T47D (cell line): ENCODE results near the gene KLHL22.
A peak's percentile ranks its signal among the peaks of the same experiment; 100 is the strongest.

Experiments
- DNase-seq, 2 experiments: peaks; one replicate each; pipeline versions ENCODE4 v3.0.0 to v3.0.0-alpha.2; 2011 to 2012; ENCODE audit warnings: low read depth in 1 of 2, low spot score in 1 of 2
- JUND ChIP-seq: IDR thresholded peaks from 2 replicates; pipeline ENCODE4 v1.6.1; 2012; ENCODE audit warnings: low read depth
- in situ Hi-C: cut with HindIII; loops from 2 replicates; pipeline ENCODE4 v1.10.0; 2016; ENCODE audit warnings: low sequenced_read_pairs, low pct_unique_long_range_greater_than_20kb

The KLHL22 gene

DNA sequence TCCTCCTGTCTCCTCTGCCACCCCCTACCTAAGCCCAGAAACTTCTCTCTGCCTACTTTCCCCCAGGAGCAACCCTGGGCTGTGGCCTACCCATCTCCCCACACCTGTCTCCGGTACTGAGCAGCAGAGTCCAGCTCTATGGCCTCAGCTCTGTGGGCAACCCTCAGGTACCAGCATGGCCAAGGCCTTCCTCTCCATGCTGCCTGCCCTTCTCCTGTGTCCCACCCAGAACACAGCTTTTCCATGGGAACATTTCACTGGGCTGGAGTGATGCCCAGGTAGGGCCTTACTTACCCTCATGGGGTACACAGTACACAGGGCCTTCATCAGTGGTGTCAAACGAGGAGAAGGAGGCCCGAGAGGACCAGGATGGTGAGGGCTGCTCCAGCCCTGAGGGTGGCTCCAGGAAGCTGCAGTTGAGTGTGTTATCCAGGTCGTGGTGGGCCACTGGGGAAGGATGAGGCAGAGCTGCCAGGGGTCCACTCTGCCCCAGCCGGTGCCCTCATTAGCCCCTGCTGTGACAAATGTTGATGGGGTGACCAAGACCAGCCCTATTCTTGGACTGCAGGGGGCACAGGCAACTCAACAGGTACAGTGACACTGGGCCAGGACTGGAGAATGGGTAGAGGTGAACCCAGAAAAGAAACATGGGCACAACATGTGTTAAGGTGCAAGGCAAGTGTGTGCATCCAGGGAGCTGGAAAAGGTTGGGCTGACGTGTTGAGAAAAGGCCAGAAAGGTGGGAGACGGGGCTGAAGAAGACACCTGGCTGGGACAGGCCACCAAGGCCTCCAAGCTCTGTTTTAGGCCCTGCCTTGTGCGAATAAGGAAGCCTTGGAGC is 68.3 kb downstream of the KLHL22 start:
- in situ Hi-C loops: no loop called here
- no peak for TF ChIP-seq JUND
- no peak for DNase-seq

DNA sequence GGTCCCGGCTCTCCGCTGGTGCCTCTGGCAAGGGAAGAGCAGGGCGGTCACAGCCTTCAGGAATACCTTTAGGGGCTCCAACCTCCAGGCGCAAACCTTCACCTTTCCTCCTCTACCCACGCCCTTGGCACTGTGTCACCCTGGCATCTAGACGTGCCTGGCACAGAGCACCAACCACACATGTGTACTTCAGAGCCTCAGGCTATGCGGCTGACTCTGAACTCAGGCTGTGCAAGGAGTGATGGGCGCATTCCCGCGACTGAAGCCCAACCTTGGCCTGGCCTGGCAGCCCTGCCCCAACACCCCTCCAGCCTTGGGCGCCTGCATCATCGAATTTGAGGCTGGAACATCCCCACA is 69.4 kb downstream of the KLHL22 start:
- no peak for TF ChIP-seq JUND
- peak in 1 of 2 experiments; percentile 10 for DNase-seq
- in situ Hi-C loops: no loop called here

DNA sequence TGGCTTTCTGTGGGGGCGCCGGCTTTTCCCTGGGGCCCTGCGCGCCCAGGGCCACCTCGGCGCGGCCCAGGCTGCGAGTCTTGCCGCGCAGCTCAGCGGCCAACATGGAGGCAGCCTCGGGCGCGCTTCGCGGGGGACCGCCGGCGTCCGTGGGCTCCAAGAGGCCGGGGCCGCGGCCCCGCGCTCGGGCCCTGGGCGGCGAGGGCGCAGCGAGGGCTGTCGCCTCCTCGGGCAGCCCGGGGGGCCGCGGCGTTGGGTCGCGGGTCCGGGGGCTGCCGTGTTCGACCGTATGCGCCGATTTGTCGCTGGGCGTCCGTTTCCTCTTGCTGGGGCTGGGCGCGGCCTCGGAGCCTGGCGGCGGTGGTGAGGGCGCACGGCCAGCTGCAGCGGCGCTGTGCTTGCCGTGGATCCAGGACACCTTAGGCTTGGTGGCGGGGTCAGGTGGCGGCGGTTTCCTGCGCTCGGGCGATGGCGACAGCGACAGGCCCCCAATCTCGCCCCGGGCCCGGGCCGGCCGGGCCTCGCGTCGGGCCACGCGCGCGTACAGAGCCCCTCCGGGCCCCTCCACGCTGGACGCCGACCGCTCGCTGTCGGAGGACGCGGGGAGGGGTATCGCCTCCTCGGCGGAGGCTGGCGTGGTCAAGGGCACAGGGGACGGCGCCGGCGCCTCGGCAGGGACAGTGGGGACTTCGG is 69.9 kb downstream of the KLHL22 start:
- no peak for TF ChIP-seq JUND
- DNase-seq: no peak
- in situ Hi-C loops: no loop called here

DNA sequence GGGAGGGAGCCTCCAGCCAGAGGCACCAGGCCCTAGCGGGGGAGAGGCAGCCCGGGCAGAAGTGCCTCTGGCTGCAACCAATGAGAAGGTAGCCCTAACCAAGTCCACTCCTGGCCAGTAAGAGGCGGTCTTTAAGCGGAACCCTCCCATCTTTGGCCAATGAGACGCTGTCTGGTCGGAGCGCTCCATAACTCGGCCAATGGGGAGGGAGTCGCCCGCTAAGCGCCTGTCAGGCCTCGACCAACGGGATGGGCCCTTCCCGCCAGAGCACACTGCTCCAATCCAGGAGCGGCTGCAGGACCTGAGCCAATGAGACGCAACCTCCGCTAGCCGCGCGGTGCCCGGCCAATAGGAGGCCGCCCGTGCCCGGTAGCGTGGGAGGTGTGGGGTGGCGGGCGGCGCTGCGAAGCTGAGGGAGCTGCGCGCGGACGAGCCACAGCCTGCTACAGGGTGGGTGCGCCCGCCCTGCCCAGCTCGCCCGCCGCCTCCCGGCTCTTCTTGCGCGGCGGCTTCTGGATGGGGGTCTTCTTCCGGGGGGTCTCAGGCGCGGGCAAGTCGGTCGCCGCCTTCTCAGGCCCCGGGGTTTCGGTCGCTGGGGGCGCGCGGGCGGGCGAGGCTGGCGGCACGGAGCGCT is 70.5 kb downstream of the KLHL22 start:
- TF ChIP-seq JUND: no peak
- in situ Hi-C loops: no loop called here
- DNase-seq: no peak

DNA sequence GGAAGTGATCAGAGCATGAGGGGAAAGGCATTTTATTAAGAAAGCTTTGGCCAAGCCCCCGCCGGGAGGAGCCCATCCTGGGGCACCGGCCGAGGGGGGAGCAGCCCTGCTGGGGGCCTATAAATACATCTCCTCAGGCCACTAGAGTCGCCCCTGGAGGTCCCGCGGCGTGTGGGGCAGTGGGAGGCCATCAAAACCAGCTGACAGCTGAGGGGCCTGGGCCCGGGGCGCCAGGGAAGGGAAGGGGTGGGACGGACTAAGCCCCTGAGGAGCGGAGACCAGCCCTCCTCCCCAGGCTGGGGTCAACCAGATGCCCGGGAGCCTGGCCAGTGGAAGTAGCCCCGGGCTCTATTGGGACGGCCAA is 71.0 kb downstream of the KLHL22 start:
- in situ Hi-C loops: no loop called here
- no peak for TF ChIP-seq JUND
- DNase-seq: no peak

DNA sequence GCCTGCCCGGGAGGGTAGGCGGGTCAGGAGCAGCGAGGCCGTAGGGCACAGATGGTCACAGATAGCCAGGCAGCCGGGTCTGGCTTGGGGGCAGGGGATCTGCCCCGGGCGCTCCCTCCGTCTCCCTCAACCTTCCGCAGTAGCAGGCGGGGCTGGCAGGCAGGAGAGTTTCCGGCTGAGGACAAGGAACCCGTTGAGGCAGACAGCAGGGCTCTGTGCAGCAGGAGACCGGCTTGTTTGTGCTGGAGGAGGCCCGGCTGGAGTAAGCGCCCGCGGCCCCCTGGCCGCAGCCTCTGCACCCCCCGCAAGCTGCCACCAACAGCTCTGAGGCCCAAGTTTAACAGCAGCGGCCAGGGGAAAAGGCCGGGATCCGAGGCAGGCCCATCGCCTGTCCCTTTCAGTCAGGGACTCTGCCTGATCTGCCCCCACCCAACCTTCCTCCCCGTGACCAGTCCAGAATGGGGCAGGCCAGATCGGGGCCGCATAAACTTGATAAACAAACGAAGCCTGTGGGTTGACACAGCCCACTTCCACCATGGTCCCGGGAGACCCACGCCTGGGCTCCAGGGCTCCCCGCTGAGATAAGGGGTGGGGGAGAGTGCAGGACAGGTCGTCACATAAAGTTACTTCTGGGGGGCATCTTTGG is 71.6 kb downstream of the KLHL22 start:
- in situ Hi-C loops: no loop called here
- no peak for DNase-seq
- TF ChIP-seq JUND: no peak

DNA sequence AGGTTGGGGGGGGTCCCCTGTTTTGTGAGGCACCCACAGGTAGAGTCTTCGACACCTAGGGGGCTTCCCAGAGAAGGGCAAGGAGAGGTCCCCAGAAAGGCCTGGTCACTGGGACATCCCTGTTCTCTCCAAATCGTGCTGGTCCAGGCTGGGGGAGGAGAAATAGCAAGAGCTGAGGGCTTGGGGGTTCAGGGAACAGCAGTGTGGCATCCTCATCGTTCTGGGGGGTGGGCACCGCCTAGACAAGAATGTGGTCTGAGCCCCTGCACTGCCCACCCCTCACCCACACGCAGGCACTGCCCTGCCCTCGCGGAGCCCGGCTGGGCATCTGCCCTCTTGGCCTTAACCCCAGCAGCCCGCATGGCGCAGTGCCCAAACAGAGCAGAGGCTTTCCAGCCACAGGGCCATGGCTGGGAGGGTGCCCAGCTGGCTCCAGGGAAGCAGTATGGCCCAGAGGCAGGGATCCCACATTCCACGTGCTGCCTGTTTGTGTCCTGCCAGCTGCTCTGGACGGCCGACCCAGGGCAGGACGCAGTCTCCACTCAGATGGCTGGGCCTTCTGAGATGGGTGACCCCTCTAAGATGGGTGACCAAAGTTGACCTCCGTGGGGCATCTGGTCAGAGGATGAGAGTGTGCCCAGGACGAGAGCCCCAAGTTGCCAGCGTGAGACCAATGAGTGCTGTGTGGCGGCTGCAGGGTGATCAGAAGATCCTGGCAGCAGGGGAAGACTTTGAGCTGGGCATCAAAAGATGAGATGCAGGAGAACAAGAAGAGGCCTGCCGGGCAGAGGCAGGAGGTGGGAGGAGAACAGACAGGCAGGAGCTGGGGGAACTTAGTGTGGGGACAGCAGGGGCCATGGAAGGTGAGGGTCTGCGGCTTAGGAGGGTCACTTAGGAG is 72.3 kb downstream of the KLHL22 start:
- in situ Hi-C loops: no loop called here
- DNase-seq: no peak
- TF ChIP-seq JUND: no peak

DNA sequence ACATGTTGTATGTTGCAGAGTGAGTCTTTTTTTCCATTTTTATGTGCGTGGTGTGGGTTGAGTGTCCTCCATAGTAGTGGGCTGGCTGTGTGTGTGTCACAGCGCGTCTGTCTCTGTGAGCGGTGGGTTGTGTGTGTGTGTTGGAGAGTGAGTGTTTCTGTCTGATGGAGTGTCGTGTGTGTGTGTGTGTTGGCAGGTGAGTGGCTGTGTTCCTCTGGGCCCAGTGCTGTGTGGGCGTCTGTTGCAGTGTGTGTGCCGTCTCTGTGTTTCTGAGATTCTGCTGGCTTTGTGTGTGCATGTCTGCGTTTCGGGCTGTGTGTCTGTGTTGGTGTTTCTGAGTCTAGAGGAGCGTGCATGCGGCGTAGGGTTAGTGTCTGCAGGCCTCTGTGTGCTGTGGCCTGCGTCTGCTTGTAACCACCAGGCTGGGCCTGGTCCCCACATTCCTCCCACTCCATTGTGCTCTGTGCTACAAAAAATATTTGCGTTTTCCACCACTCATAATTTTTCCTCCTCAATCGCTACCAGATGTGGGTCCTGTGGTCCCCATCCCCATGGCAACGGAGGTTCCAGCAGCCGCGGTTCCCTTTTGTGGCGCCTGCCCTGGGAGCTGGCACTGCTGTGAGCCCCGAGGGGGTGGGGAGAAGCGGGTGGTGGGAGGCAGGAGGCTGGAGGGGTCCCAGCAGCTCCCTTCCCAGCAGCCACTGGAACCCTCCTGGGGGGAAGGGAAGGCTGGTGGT is 73.2 kb downstream of the KLHL22 start:
- in situ Hi-C loops: no loop called here
- TF ChIP-seq JUND: no peak
- DNase-seq: no peak

DNA sequence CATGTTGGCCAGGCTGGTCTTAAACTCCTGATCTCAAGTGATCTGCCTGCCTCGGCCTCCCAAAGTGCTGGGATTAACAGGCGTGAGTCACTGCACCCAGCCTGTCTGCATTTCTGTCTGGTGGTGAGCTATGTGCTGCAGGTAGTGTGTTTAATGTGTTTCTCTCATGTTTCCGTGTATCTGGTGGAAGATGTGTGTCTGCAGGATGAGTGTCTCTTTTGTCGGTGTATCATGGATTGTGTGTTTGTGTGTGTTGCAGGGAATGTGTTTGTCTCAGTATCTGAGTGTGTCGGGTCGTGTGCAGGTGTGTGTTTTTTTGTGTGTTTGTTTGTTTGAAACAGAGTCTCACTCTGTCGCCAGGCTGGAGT is 74.1 kb downstream of the KLHL22 start:
- no peak for DNase-seq
- in situ Hi-C loops: no loop called here
- no peak for TF ChIP-seq JUND

DNA sequence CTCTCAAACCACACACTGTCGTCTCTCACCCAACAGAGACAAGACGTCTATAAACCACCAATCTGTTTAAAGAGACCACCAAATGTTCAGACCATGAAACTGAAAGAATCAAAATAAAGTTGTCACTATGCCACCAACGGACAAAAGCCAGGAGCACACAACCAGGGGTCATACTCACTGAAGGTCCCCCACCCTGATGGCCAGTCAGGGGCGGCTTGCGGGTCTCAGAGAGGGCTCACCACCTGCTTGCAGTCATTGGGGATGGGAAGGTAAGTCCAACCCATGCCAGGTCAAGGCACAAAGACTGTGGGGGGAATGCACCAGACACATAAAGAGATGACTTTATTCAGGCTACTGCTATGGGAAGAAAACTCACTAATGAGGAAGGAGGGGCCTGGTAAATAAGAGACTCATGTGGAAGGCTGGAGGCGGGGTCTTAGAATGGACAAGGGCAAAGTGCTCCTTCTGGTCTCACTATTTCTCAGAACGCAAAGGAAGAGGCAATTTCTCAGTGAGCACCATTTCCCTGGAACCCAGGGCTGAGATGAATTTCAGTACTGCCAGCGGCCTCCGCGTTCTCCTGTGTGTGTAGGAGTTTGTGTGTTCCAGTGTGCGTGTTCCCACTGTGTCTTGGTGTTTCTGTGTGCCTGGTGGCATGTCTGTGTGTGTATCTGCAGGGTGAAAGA is 75.3 kb downstream of the KLHL22 start:
- DNase-seq: no peak
- in situ Hi-C loops: no loop called here
- TF ChIP-seq JUND: no peak

DNA sequence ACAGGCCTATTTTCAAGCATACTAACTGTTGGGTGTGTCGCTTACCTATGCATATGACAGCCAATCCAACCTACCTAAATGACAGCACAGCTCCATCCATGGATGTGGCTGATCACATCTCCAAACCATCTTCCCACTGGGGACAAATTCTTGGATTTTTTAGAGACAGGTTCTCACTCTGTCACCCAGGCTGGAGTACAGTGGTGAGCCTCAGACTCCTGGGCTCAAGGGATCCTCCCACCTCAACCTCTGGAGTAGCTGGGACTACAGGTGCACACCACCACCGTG is 76.0 kb downstream of the KLHL22 start:
- in situ Hi-C loops: no loop called here
- TF ChIP-seq JUND: no peak

More for the DNA sequence above, 76.0 kb downstream of the KLHL22 start:
- DNase-seq: no peak
